H1 (cell line): ENCODE measurements around the gene UPF3A. TPM values are rescaled to one million over a fixed set of nuclear protein-coding genes. Genes with fewer than 3 reads are reported as not detected.

Experiments
- CTCF ChIA-PET: fragments of 300-600 bp; sonication (Branson Sonifier 250); formaldehyde crosslinking; loops from one replicate; lab custom pipeline; 2021; ENCODE audit not compliant: partially characterized antibody; lab: Charles Lee
- POLR2A ChIA-PET: fragments of 300-600 bp; sonication (Branson Sonifier 250); formaldehyde crosslinking; loops from one replicate; lab custom pipeline; 2021; ENCODE audit warnings: inconsistent platforms; ENCODE audit not compliant: partially characterized antibody; lab: Charles Lee
- DNase-seq, 2 experiments: peaks; one replicate each; pipeline versions ENCODE4 v3.0.0 to v3.0.0-alpha.2; 2010 to 2022; ENCODE audit warnings: low spot score in 2 of 2, low read depth in 1 of 2, mixed read lengths in 1 of 2
- FAIRE-seq: peaks from 2 replicates; lab custom pipeline; 2011; peaks lifted over from hg19 to GRCh38; lab: Jason Lieb, UNC
- H2AFZ ChIP-seq: 2 replicates; pipeline ENCODE4 v1.8.1; 2012; ENCODE audit warnings: low read length, inconsistent platforms
- H2AK5ac ChIP-seq: 2 replicates; pipeline ENCODE4 v1.6.1; 2013; ENCODE audit warnings: low read depth, low read length
- H2BK120ac ChIP-seq: replicated peaks from 2 replicates; pipeline ENCODE3; 2013; ENCODE audit warnings: low read depth, low read length, inconsistent platforms
- H2BK12ac ChIP-seq: 2 replicates; pipeline ENCODE4 v1.6.1; 2013; ENCODE audit warnings: low read depth, low read length
- H2BK15ac ChIP-seq: 2 replicates; pipeline ENCODE4 v1.6.1; 2013; ENCODE audit warnings: low read length
- H2BK20ac ChIP-seq: 2 replicates; pipeline ENCODE4 v1.6.1; 2013; ENCODE audit warnings: low read length
- H2BK5ac ChIP-seq: 2 replicates; pipeline ENCODE4 v1.6.1; 2013; ENCODE audit warnings: low read depth, low read length
- H3K14ac ChIP-seq: 2 replicates; pipeline ENCODE4 v1.6.1; 2013; ENCODE audit warnings: inconsistent platforms; ENCODE audit not compliant: insufficient read length
- H3K18ac ChIP-seq: 2 replicates; pipeline ENCODE4 v1.6.1; 2013; ENCODE audit warnings: low read length; ENCODE audit errors: extremely low read depth
- H3K23ac ChIP-seq: 2 replicates; pipeline ENCODE4 v1.6.1; 2013; ENCODE audit warnings: inconsistent platforms; ENCODE audit not compliant: insufficient read length
- H3K23me2 ChIP-seq: 2 replicates; pipeline ENCODE4 v1.6.1; 2013; ENCODE audit warnings: low read depth, low read length
- H3K27ac ChIP-seq: 2 replicates; pipeline ENCODE4 v1.6.1; 2011; ENCODE audit warnings: low read depth, low read length, inconsistent platforms
- H3K27me3 ChIP-seq, 4 experiments: replicated peaks in 1 of 4; 1 replicate in 1 of 4; 2 replicates in 3 of 4; pipeline versions ENCODE4 v1.6.1 to v1.8.1; 2011 to 2013; ENCODE audit warnings: low read length in 3 of 4, mild to moderate bottlenecking in 3 of 4, inconsistent platforms in 2 of 4, mixed read lengths in 2 of 4, moderate library complexity in 1 of 4; ENCODE audit not compliant: control insufficient read depth in 3 of 4, insufficient read depth in 3 of 4; ENCODE audit errors: extremely low read depth in 1 of 4
- H3K36me3 ChIP-seq, 4 experiments: 2 replicates each; pipeline versions ENCODE4 v1.6.1 to v1.8.1; 2011 to 2013; ENCODE audit warnings: mild to moderate bottlenecking in 4 of 4, low read length in 3 of 4, moderate library complexity in 2 of 4, control low read depth in 1 of 4, inconsistent platforms in 1 of 4; ENCODE audit not compliant: insufficient read depth in 4 of 4, control insufficient read depth in 2 of 4
- H3K4ac ChIP-seq: replicated peaks from 2 replicates; pipeline ENCODE3; 2013; ENCODE audit warnings: low read length, low read depth, mixed read lengths, inconsistent platforms; ENCODE audit not compliant: insufficient read length
- H3K4me1 ChIP-seq, 4 experiments: replicated peaks in 1 of 4; 1 replicate in 1 of 4; 2 replicates in 3 of 4; pipeline versions ENCODE4 v1.6.1 to v1.8.1; 2011 to 2013; ENCODE audit warnings: low read length in 3 of 4, inconsistent platforms in 2 of 4, mixed read lengths in 1 of 4; ENCODE audit not compliant: insufficient read depth in 4 of 4, control insufficient read depth in 3 of 4
- H3K4me2 ChIP-seq, 2 experiments: 2 replicates each; pipeline versions ENCODE4 v1.6.1 to v1.8.1; 2011 to 2013; ENCODE audit warnings: low read depth in 2 of 2, low read length in 2 of 2, control low read depth in 1 of 2, inconsistent platforms in 1 of 2, mild to moderate bottlenecking in 1 of 2; ENCODE audit not compliant: insufficient read depth in 1 of 2
- H3K4me3 ChIP-seq, 4 experiments: fragments of 200-600, 300-600 bp in 1 of 4; sonication (generic), shearing (Covaris generic), sonication (Bioruptor Twin) in 1 of 4; 2 replicates each; pipeline versions ENCODE4 v1.5.1 to v1.8.1; 2011 to 2016; ENCODE audit warnings: low read length in 4 of 4, low read depth in 3 of 4, control low read depth in 2 of 4, inconsistent platforms in 2 of 4, mild to moderate bottlenecking in 2 of 4, mixed read lengths in 1 of 4, moderate library complexity in 1 of 4; ENCODE audit not compliant: insufficient read depth in 2 of 4; ENCODE audit errors: extremely low read depth in 1 of 4
- H3K56ac ChIP-seq: replicated peaks from 2 replicates; pipeline ENCODE3; 2013; ENCODE audit warnings: low read depth, mild to moderate bottlenecking, mixed read lengths, low read length, inconsistent platforms; ENCODE audit not compliant: insufficient read length
- H3K79me1 ChIP-seq: 2 replicates; pipeline ENCODE4 v1.6.1; 2013; ENCODE audit warnings: low read depth, low read length, control low read depth
- H3K79me2 ChIP-seq, 2 experiments: 2 replicates each; pipeline versions ENCODE4 v1.6.1 to v1.8.1; 2012 to 2013; ENCODE audit warnings: low read length in 2 of 2, mild to moderate bottlenecking in 2 of 2, inconsistent platforms in 1 of 2; ENCODE audit not compliant: insufficient read depth in 2 of 2, control insufficient read depth in 1 of 2
- H3K9ac ChIP-seq, 4 experiments: replicated peaks in 1 of 4; 1 replicate in 1 of 4; 2 replicates in 3 of 4; pipeline versions ENCODE4 v1.6.1 to v1.8.1; 2011 to 2013; ENCODE audit warnings: low read depth in 3 of 4, low read length in 3 of 4, control low read depth in 2 of 4, mild to moderate bottlenecking in 2 of 4, moderate library complexity in 2 of 4, inconsistent platforms in 1 of 4; ENCODE audit errors: extremely low read depth in 1 of 4
- H3K9me3 ChIP-seq, 2 experiments: 2 replicates each; pipeline versions ENCODE4 v1.6.1 to v1.8.1; 2012 to 2013; ENCODE audit warnings: mild to moderate bottlenecking in 2 of 2, moderate library complexity in 2 of 2, control low read depth in 1 of 2, inconsistent platforms in 1 of 2, low read depth in 1 of 2, low read length in 1 of 2, mixed read lengths in 1 of 2; ENCODE audit not compliant: insufficient read depth in 2 of 2
- H4K20me1 ChIP-seq, 2 experiments: replicated peaks in 1 of 2; 2 replicates each; pipeline versions ENCODE3 to v1.8.1; 2011 to 2013; ENCODE audit warnings: inconsistent platforms in 2 of 2, low read length in 2 of 2, mild to moderate bottlenecking in 1 of 2; ENCODE audit not compliant: insufficient read depth in 2 of 2, control insufficient read depth in 1 of 2
- H4K5ac ChIP-seq: 2 replicates; pipeline ENCODE4 v1.6.1; 2013; ENCODE audit warnings: low read length, low read depth, mixed read lengths, inconsistent platforms; ENCODE audit not compliant: insufficient read length
- H4K8ac ChIP-seq: 2 replicates; pipeline ENCODE4 v1.8.0; 2013; ENCODE audit warnings: mild to moderate bottlenecking, moderate library complexity, low read length, inconsistent platforms; ENCODE audit not compliant: insufficient read depth; ENCODE audit errors: extremely low read depth
- H4K91ac ChIP-seq: replicated peaks from 2 replicates; pipeline ENCODE3; 2013; ENCODE audit warnings: low read length, mixed read lengths, inconsistent platforms; ENCODE audit not compliant: insufficient read length
- ASH2L ChIP-seq: fragments of 200-600, 300-600 bp; sonication (generic); IDR thresholded peaks from one replicate; pipeline ENCODE4 v1.7.1; 2017; ENCODE audit warnings: low read length
- CBX5 ChIP-seq: fragments of 300-800, 300-1000 bp; sonication (generic); IDR thresholded peaks from 2 replicates; pipeline ENCODE4 v1.7.1; 2016; ENCODE audit warnings: antibody characterized with exemption, low read length, low read depth
- EGR1 ChIP-seq: IDR thresholded peaks from 2 replicates; pipeline ENCODE4 v1.6.1; 2011; ENCODE audit warnings: low read depth, low read length, borderline replicate concordance
- MAFK ChIP-seq: IDR thresholded peaks from 2 replicates; pipeline ENCODE4 v1.6.1; 2012; ENCODE audit warnings: low read depth, mild to moderate bottlenecking, improper control_type of control experiment, low read length
- MAX ChIP-seq: IDR thresholded peaks from 2 replicates; pipeline ENCODE4 v1.6.1; 2012; ENCODE audit warnings: inconsistent platforms
- NRF1 ChIP-seq: IDR thresholded peaks from 2 replicates; pipeline ENCODE4 v1.6.1; 2011; ENCODE audit warnings: mild to moderate bottlenecking, low read depth, low read length, improper control_type of control experiment
- POLR2AphosphoS5 ChIP-seq: IDR thresholded peaks from 2 replicates; pipeline ENCODE4 v1.6.1; 2011; ENCODE audit warnings: low read depth, low read length
- RFX5 ChIP-seq: IDR thresholded peaks from 2 replicates; pipeline ENCODE4 v1.6.1; 2011; ENCODE audit warnings: low read depth, low read length, improper control_type of control experiment, borderline replicate concordance
- SAP30 ChIP-seq: fragments of 300-600 bp; sonication (generic); IDR thresholded peaks from 2 replicates; pipeline ENCODE4 v1.7.1; 2012; ENCODE audit warnings: low read length, moderate library complexity, mild to moderate bottlenecking, inconsistent platforms; ENCODE audit not compliant: insufficient read depth, insufficient replicate concordance
- SIRT6 ChIP-seq: IDR thresholded peaks from one replicate; pipeline ENCODE4 v1.7.1; 2012; ENCODE audit warnings: low read length, inconsistent platforms
- TBP ChIP-seq: IDR thresholded peaks from 2 replicates; pipeline ENCODE4 v1.6.1; 2011; ENCODE audit warnings: low read depth, low read length, improper control_type of control experiment
- TEAD4 ChIP-seq: IDR thresholded peaks from 2 replicates; pipeline ENCODE4 v1.6.1; 2012; ENCODE audit warnings: low read depth, low read length, inconsistent platforms, mixed read lengths
- YY1 ChIP-seq: IDR thresholded peaks from 2 replicates; pipeline ENCODE4 v1.6.1; 2011; ENCODE audit warnings: low read depth, mild to moderate bottlenecking, low read length
- WGBS, 2 experiments: shearing (Covaris generic) in 1 of 2; methylation state at CpG; one replicate each; pipeline versions ENCODE4 v1.1.6 to v1.1.7; 2013 to 2015; ENCODE audit warnings: low lambda C conversion rate in 2 of 2, mixed read lengths in 2 of 2, inconsistent platforms in 1 of 2, low coverage in 1 of 2, missing lambda C conversion rate in 1 of 2; ENCODE audit not compliant: insufficient replicate concordance in 2 of 2, insufficient coverage in 1 of 2, insufficient read length in 1 of 2; ENCODE audit errors: extremely low coverage in 1 of 2, missing lambda C conversion rate in 1 of 2; 5-methylcytosine and 5-hydroxymethylcytosine counted together
- polyA plus RNA-seq, 7 experiments: library from polyadenylated mRNA; depleted of rRNA in 3 of 7; stranded (reverse) in 5 of 7; unstranded in 2 of 7; fragments of >200 nt in 5 of 7; fragments of 200-250 nt in 2 of 7; gene quantifications; 1 replicate in 5 of 7; 2 replicates in 1 of 7; 4 replicates in 1 of 7; pipeline versions ENCODE4 v1.2.1 to v1.2.3, GENCODE V29; 2011 to 2013; ENCODE audit warnings: missing spikeins in 2 of 7, mixed read lengths in 2 of 7
- total RNA-seq: library from RNA; stranded (reverse); fragmentation: NEBNext Ultra II Directional; extraction: Animal tissue kit (Norgen Biotek cat#: 25700); gene quantifications from 2 replicates; pipeline ENCODE4 v1.2.1, GENCODE V29; 2021

UPF3A gene
- total and polyA plus RNA-seq, 2 of the 8 experiments (the other 6 are each of a cell fraction or from before 2014, with no cell fraction given) = 47.1 to 58.2 TPM

DNA sequence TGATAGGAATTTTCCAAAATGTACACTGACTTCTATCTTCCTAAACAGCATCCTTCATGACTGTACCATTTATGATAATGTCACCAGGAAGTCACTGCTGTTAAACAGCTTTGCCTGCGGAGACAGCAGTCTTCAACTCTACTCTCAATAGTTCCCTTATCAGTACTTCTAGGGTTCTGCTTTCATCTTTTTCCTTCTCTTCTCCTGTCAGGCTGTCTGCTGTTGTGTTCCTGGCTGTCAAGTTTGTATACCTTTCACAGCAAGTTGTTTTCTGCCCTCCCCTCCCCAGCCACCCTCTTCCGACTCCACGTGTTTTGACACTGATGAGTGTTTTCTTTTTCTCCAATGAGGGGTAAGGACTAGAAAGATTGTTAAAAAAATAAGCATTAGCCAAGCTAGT, 2.2 kb downstream of the UPF3A start:
- Histone ChIP-seq H3K14ac (no peak overlapping the region), H2BK12ac (no peak overlapping the region), H2BK120ac (no peak overlapping the region), H4K5ac (no peak overlapping the region), H3K23ac (no peak overlapping the region), H3K56ac (no peak overlapping the region), H3K4me3 (no peak overlapping the region), H3K27ac (no peak overlapping the region), H2BK5ac (no peak overlapping the region), H4K8ac (no peak overlapping the region), H2AK5ac (no peak overlapping the region), H3K9me3 (no peaks in the 10 kb centered on the region), H3K36me3 (peaks cover 9 to 57% (median 24%) of the 10 kb centered on the region in 4 experiments; a peak in 7 of 8 replicates), H2BK15ac (no peak overlapping the region), H3K4me2 (no peak overlapping the region), H3K23me2 (no peaks in the 10 kb centered on the region), H3K79me1 (peaks cover 4% of the 10 kb centered on the region), H2AFZ (no peak overlapping the region), H3K79me2 (peaks cover 0 to 41% of the 10 kb centered on the region in 2 experiments; a peak in 2 of 4 replicates), H3K4ac (no peak overlapping the region), H2BK20ac (no peak overlapping the region), H4K91ac (no peak overlapping the region), H3K9ac (peak overlapping the region in 1 of 4 experiments; percentile 30; a peak in 1 of 7 replicates), H3K4me1 (peaks cover 0 to 8% (median 3%) of the 10 kb centered on the region in 4 experiments; a peak in 4 of 7 replicates), H3K18ac (no peak overlapping the region), H4K20me1 (peaks cover 0 to 4% of the 10 kb centered on the region in 2 experiments), H3K27me3 (no peaks in the 10 kb centered on the region)
- WGBS, 2 experiments = 90% methylated on average over 3 of the region's 3 CpGs; no CpG with 5 or more reads in 1 of the 2 experiments
- no peak for FAIRE-seq
- POLR2A ChIA-PET = interaction anchor here (1.0 to 1.2 kb wide), 3 partner anchors 11 to 32 kb away, joined by 3 read pairs; no protein-coding TSS in a partner anchor
- CTCF ChIA-PET = no interaction called here
- DNase-seq = no peak
- TF ChIP-seq TBP (no peak), TEAD4 (no peak), MAFK (no peak), EGR1 (no peak), POLR2AphosphoS5 (no peak), MAX (no peak), ASH2L (no peak), CBX5 (no peak), SAP30 (no peak), YY1 (no peak), SIRT6 (no peak), NRF1 (no peak), RFX5 (no peak)
